ENCODE measurements around the gene KIF1B. TPM values are rescaled to one million over a fixed set of nuclear protein-coding genes. Genes with fewer than 3 reads are reported as not detected.
"Not testable (repeated sequence)": the region's sequence is repeated elsewhere in the genome, so short reads cannot be mapped to it uniquely, and the experiment has no call there.

The KIF1B gene
- total RNA-seq, 1 experiment from 2014 or later = 28.1 TPM

DNA sequence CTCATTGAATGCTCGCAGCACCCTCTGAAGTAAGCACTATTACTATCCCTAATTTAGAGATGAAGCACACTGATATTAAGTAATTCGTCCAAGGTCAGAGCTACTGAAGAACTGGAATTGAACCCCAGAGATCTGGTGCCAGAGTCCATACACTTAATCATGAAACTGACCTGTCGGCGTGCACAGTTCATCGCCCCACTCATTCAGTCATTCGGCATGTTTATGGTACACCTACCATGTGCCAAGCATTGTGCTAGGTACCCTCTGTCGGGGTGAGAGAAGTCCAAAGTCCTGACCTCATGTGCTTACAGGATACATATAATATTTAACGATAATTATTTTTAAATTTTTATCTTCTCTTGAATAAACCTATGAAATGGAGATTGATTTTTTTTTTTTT, 214.3 kb downstream of the KIF1B start:
- no TSS peak for BruUV-seq (replicated peaks)
- Histone ChIP-seq H3K27ac (ENCODE audit: low read depth, low read length) (no peak overlapping the region), H3K79me2 (ENCODE audit: insufficient read depth, low read length) (no peaks in the 10 kb centered on the region), H3K9ac (ENCODE audit: low read length) (no peak overlapping the region), H3K4me3 (replicated peaks in 1 of 2; ENCODE audit: low read depth in 1 of 2, low read length in 2 of 2) (no peak overlapping the region), H3K9me3 (ENCODE audit: control insufficient read depth in 1 of 2, insufficient read depth in 1 of 2, low read depth in 1 of 2, low read length in 2 of 2) (no peaks in the 10 kb centered on the region), H3K36me3 (ENCODE audit: control insufficient read depth in 1 of 2, insufficient read depth in 2 of 2, low read length in 2 of 2) (peaks cover under 1 to 2% of the 10 kb centered on the region in 2 experiments; a peak in 1 of 4 replicates), H3K4me2 (ENCODE audit: low read length) (no peak overlapping the region), H2AFZ (ENCODE audit: low read depth, low read length, poor library complexity, severe bottlenecking) (no peak overlapping the region), H3K9me2 (ENCODE audit: insufficient read depth) (no peaks in the 10 kb centered on the region), H3K27me3 (ENCODE audit: insufficient read depth, low read length) (no peaks in the 10 kb centered on the region), H3K4me1 (ENCODE audit: control insufficient read depth in 1 of 2, insufficient read depth in 2 of 2, low read length in 2 of 2) (peaks cover 0 to 1% of the 10 kb centered on the region in 2 experiments; a peak in 3 of 4 replicates), H4K20me1 (ENCODE audit: insufficient read depth) (no peaks in the 10 kb centered on the region)
- DNase-seq (ENCODE audit: low read depth, low spot score) = no peak
- ChIA-PET CTCF (interaction anchor here (1.9 kb wide), 1 partner anchor 47 kb away, joined by 3 read pairs; no protein-coding TSS in a partner anchor), RAD21 (ENCODE audit: low non-redundant PET in 1 of 2, low total read pairs in 2 of 2, uncharacterized antibody in 2 of 2, unreplicated experiment in 2 of 2) (no interaction called here), POLR2A (no interaction called here)
- intact Hi-C loops (cut with micrococcal nuclease) = loop anchor here (5.0 kb wide), 2 partner anchors 547 to 797 kb away; no protein-coding TSS in a partner anchor
- TF ChIP-seq POLR2AphosphoS5 (IDR thresholded peaks at IDR 0.05; ENCODE audit: low read depth, low read length) = no peak
- no peak for TF ChIP-seq EGR1 (IDR thresholded peaks at IDR 0.05; ENCODE audit: low read depth)
- no peak for TF ChIP-seq JUND (IDR thresholded peaks at IDR 0.05)
- ATAC-seq = no peak

DNA sequence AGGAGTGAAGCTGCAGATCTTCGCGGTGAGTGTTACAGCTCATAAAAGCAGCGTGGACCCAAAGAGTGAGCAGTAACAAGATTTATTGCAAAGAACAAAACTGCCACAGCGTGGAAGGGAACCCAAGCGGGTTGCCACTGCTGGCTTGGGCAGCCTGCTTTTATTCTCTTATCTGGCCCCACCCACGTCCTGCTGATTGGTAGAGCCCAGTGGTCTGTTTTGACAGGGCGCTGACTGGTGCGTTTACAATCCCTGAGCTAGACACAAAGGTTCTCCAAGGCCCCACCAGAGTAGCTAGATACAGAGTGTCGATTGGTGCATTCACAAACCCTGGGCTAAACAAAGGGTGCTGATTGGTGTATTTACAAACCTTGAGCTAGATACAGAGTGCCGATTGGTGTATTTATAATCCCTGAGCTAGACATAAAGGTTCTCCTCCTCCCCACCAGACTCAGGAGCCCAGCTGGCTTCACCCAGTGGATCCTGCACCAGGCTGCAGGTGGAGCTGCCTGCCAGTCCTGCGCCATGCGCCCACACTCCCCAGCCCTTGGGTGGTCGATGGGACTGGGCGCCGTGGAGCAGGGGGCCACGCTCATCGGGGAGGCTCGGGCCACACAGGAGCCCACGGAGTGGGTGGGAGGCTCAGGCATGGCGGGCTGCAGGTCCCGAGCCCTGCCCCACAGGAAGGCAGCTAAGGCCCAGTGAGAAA, 215.6 kb downstream of the KIF1B start:
- H3K79me2 ChIP-seq (ENCODE audit: insufficient read depth, low read length); H3K36me3 ChIP-seq (ENCODE audit: control insufficient read depth in 1 of 2, insufficient read depth in 2 of 2, low read length in 2 of 2); H3K27ac ChIP-seq (ENCODE audit: low read depth, low read length); ATAC-seq; RAD21 ChIA-PET (ENCODE audit: low non-redundant PET in 1 of 2, low total read pairs in 2 of 2, uncharacterized antibody in 2 of 2, unreplicated experiment in 2 of 2); H4K20me1 ChIP-seq (ENCODE audit: insufficient read depth); H2AFZ ChIP-seq (ENCODE audit: low read depth, low read length, poor library complexity, severe bottlenecking); H3K4me2 ChIP-seq (ENCODE audit: low read length); H3K4me3 ChIP-seq (replicated peaks in 1 of 2; ENCODE audit: low read depth in 1 of 2, low read length in 2 of 2); POLR2A ChIA-PET; H3K9me2 ChIP-seq (ENCODE audit: insufficient read depth); H3K9me3 ChIP-seq (ENCODE audit: control insufficient read depth in 1 of 2, insufficient read depth in 1 of 2, low read depth in 1 of 2, low read length in 2 of 2); BruUV-seq (replicated peaks); H3K27me3 ChIP-seq (ENCODE audit: insufficient read depth, low read length); DNase-seq (ENCODE audit: low read depth, low spot score); H3K9ac ChIP-seq (ENCODE audit: low read length): not testable (repeated sequence)
- CTCF ChIA-PET = interaction anchor here (1.9 kb wide), 1 partner anchor 49 kb away, joined by 3 read pairs; no protein-coding TSS in a partner anchor
- intact Hi-C loops (cut with micrococcal nuclease) = loop anchor here (5.0 kb wide), 2 partner anchors 549 to 799 kb away; no protein-coding TSS in a partner anchor
- peaks cover 2 to 13% of the 10 kb centered on the region in 2 experiments; a peak in 3 of 4 replicates for H3K4me1 ChIP-seq (ENCODE audit: control insufficient read depth in 1 of 2, insufficient read depth in 2 of 2, low read length in 2 of 2)

DNA sequence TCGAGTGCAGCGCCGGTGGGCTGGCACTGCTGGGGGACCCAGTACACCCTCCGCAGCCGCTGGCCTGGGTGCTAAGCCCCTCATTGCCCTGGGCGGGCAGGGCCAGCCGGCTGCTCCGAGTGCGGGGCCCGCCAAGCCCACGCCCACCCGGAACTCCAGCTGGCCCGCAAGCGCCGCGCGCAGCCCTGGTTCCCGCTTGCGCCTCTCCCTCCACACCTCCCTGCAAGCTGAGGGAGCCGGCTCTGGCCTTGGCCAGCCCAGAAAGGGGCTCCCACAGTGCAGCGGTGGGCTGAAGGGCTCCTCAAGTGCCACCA, 216.1 kb downstream of the KIF1B start:
- CTCF ChIA-PET; H3K4me2 ChIP-seq (ENCODE audit: low read length); H3K27ac ChIP-seq (ENCODE audit: low read depth, low read length): not testable (repeated sequence)

More for the DNA sequence above, 216.1 kb downstream of the KIF1B start:
- ATAC-seq; DNase-seq (ENCODE audit: low read depth, low spot score); H3K9me3 ChIP-seq (ENCODE audit: control insufficient read depth in 1 of 2, insufficient read depth in 1 of 2, low read depth in 1 of 2, low read length in 2 of 2); H3K27me3 ChIP-seq (ENCODE audit: insufficient read depth, low read length); H2AFZ ChIP-seq (ENCODE audit: low read depth, low read length, poor library complexity, severe bottlenecking); H3K4me3 ChIP-seq (replicated peaks in 1 of 2; ENCODE audit: low read depth in 1 of 2, low read length in 2 of 2); BruUV-seq (replicated peaks); RAD21 ChIA-PET (ENCODE audit: low non-redundant PET in 1 of 2, low total read pairs in 2 of 2, uncharacterized antibody in 2 of 2, unreplicated experiment in 2 of 2); H3K9me2 ChIP-seq (ENCODE audit: insufficient read depth); H4K20me1 ChIP-seq (ENCODE audit: insufficient read depth); H3K9ac ChIP-seq (ENCODE audit: low read length); H3K79me2 ChIP-seq (ENCODE audit: insufficient read depth, low read length); H3K36me3 ChIP-seq (ENCODE audit: control insufficient read depth in 1 of 2, insufficient read depth in 2 of 2, low read length in 2 of 2); POLR2A ChIA-PET: not testable (repeated sequence)
- intact Hi-C loops (cut with micrococcal nuclease) = loop anchor here (5.0 kb wide), 2 partner anchors 549 to 799 kb away; no protein-coding TSS in a partner anchor
- peaks cover 2 to 18% of the 10 kb centered on the region in 2 experiments; a peak in 3 of 4 replicates for H3K4me1 ChIP-seq (ENCODE audit: control insufficient read depth in 1 of 2, insufficient read depth in 2 of 2, low read length in 2 of 2)

Measured in HCT116 (cell line).